Mammary epithelial cell (primary cell): ENCODE measurements around the gene ATP1B1.

Experiments used
- CTCF ChIP-seq, 2 donors: IDR thresholded peaks in 1 of 2; conservative IDR thresholded peaks in 1 of 2; 2 replicates each; pipeline ENCODE4 v1.5.1; 2011 to 2012; ENCODE audit warnings: inconsistent platforms in 2 of 2, low read length in 2 of 2, mild to moderate bottlenecking in 2 of 2, control low read depth in 1 of 2, low read depth in 1 of 2; ENCODE audit not compliant: insufficient read depth in 1 of 2; ENCODE audit errors: extremely low read depth in 1 of 2
- EZH2 ChIP-seq: IDR thresholded peaks from 2 replicates; pipeline ENCODE4 v1.6.1; 2012; ENCODE audit warnings: low read length, inconsistent platforms, borderline replicate concordance

DNA sequence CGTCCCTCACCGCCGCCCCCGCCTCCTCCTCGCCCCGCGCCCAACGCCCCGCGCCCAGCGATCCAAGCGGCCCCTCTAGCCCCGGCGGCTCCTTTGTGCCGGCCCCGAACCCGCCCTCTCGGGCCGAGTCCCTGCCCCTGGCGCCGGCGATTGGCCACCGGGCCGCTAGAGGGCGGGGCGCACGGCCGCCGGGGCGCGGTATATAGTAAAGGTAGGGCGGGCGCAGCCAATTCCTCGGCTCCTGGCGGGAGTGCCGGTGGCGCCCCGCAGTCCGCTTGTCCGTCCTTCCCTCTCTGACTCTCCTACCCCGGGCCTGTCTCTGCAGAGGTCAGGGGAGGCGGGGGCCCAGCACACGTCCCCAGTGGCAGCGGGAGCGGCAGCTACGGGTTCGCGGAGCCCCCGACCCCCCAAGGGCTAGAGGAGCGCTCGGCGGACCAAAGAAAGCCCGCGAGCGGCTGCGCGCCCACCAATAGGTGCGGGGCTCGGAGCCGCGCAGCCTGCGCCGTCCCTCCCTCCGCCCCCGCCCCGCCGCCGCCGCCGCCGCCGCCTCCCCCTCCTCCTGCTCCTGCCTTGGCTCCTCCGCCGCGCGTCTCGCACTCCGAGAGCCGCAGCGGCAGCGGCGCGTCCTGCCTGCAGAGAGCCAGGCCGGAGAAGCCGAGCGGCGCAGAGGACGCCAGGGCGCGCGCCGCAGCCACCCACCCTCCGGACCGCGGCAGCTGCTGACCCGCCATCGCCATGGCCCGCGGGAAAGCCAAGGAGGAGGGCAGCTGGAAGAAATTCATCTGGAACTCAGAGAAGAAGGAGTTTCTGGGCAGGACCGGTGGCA, at the start of gene ATP1B1:
- TF ChIP-seq CTCF (conservative IDR thresholded peaks at IDR 0.05 in 1 of 2, IDR thresholded peaks at IDR 0.05 in 1 of 2; ENCODE audit: extremely low read depth in 1 of 2, insufficient read depth in 1 of 2, low read depth in 1 of 2, low read length in 2 of 2) (peak in 1 of 2 donors; percentile 44), EZH2 (no peak)
